NCI-H748 (cell line): ENCODE measurements around the gene AAMP.
A peak's percentile ranks its signal among the peaks of the same experiment; 100 is the strongest.
"Not testable (repeated sequence)": the region's sequence is repeated elsewhere in the genome, so short reads cannot be mapped to it uniquely, and the experiment has no call there.

Source experiments
- DNase-seq: peaks from one replicate; lab custom pipeline; 2025; ENCODE audit not compliant: unreplicated experiment; lab: John Stamatoyannopoulos, UW

AAMP gene

GRCh38 chr2:218275371-218276072 lies 5.6 kb upstream of the AAMP start:
- DNase-seq: no peak

DNA sequence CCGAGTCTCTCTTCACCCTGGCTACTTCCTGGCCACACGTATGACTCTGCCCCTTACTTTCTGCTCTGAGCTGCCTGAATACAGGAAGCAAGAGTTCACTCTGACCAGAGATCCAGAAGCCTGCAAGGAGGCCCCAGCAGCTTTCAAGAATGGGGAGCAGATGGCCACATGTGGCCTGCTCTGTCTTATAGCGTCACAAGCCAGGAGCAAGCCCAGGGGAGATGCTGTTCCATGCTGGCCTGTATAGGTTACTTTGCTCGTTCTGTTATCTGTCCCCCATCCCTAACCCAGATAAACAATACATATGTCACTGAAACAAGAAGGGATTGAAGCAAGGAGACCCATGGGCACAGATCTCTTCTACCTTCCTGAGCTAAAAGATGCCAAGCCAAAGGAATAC lies 4.6 kb upstream of the AAMP start:
- DNase-seq: no peak

- no peak for DNase-seq
Measured at GRCh38 chr2:218273908-218274249, 3.9 kb upstream of the AAMP start.

DNA sequence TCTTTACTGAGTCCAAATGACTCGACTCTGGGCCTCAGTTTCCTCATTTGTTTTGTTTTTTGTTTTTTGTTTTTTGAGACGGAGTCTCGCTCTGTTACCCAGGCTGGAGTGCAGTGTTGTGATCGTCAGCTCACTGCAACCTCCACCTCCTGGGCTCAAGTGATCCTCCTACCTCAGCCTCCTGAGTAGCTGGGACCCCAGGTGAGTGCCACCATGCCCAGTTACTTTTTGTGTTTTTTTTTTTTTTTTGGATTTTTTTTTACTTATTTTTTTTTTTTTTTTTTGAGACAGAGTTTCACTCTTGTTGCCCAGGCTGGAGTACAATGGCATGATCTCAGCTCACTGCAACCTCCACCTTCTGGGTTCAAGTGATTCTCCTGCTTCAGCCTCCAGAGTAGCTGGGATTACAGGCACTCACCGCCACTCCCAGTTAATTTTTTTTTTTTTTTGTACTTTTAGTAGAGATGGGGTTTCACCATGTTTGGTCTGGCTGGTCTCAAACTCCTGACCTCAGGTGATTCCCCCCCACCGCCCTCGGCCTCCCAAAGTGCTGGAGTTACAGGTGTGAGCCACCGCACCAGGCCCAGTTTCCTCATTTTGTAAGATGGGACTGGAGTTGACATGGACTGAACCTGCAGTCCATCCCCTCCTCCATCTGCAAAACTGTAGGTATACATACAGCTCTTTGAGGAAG lies 3.4 kb upstream of the AAMP start:
- DNase-seq: not testable (repeated sequence)

DNA sequence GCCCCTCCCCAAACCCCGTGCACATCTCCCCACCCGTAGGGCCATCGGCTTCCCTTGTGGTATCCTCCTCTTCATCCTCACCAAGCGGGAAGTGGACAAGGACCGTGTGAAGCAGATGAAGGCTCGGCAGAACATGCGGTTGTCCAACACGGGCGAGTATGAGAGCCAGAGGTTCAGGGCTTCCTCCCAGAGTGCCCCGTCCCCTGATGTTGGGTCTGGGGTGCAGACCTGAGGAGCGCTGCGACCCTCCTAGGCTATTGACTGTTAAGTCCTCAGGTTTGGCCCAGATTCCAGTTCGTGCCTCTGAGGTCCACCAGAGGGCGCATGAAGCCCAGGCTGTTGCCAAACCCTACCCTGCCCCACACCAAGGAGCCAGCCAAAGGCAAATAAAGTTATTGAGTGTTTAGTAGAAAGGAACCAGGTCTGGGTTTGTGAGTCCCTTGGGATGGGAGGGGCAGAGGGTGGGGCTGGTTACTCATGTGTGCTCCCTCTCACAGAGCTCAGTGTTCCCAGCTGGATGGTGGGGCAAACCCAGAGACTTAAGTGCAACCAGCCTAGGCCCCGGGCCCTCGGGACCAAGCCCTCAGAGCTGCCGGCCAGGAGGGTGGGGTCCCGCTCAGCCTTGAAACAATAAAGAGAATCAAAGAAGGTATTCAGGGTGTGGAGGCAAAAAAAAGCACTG lies 2.7 kb upstream of the AAMP start:
- peak; percentile 74 for DNase-seq

DNA sequence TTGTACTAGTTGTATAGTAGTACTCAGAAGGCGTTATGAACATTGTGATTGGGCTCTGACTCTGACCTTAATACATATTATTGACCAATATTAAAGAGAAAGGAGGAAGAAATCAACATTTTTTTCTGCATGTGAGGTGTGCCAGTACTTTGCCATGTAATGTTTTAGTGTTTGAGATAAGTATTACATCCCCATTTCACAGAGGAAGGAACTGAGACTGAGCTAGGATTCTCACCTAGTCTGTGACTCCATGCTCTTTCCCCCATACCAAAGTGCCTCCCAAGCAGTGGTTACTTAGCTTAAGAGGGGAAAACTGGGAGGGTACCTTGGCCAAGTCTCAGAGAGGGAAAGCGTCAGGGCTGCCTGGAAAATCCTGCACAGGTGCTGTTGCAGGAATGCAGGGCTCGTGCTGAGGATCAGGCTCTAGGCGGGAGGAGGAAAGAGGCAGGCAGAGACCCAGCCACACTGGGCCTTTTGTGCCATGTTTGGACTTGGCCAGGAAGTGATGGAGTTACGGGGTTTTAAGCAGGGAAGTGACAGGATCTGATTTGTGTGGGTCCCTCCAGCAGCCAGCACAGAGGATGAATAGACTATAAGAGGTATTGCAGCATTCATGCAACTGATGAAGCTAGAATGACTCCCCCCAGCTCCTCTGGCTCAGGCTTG lies 2.1 kb upstream of the AAMP start:
- no peak for DNase-seq

DNA sequence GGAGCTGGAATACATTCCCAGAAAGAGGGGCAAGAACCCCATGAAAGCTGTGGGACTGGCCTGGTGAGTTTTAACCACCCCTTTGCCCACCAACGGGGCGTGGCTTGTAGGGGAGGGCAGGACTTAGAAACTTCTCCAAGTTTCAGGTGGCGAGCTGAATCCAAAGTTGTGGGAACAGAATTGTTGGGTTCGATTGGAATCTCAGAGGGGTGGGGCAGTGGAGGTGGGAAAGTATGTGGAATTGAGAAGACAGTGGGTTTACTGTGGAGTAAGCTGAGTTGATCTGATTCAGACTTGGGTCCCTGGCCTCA lies 1.5 kb upstream of the AAMP start:
- DNase-seq: no peak

- DNase-seq: peak; percentile 49
Measured at GRCh38 chr2:218270721-218271486, 967 bp upstream of the AAMP start.

- DNase-seq: no peak
Measured at GRCh38 chr2:218267259-218267658, 2.7 kb downstream of the AAMP start.

DNA sequence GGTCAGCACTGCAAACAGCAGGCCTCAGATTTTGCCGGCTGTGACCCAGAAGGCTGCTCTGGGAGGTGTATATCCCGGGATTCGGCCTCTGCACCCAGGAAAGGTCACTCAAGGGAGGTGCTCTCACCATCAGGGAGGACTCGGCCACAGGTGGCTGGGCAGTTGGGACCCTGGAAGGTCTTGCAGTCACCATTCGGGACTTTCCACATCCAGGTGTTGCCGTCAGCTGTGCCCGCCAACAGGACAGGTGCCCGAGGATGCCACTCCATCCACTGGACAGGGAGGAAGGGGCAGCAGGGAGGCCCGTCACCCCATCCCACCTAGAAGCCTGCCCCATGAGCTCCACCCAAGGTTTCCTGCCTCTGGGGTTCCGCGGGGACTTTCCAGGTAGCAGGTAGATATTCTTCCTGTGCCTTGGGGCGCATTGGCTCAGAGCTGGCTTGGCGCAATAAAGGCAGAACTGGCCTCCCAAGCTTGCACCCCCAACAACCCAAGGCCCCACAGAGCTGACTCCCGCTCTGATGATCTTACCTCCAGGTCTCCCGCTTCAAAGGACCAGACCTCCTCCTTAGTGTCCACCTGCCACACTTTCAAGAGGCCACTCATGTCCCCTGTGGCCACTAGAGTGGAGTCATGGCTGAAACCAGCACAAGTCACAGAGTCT lies 3.5 kb downstream of the AAMP start:
- DNase-seq: no peak

DNA sequence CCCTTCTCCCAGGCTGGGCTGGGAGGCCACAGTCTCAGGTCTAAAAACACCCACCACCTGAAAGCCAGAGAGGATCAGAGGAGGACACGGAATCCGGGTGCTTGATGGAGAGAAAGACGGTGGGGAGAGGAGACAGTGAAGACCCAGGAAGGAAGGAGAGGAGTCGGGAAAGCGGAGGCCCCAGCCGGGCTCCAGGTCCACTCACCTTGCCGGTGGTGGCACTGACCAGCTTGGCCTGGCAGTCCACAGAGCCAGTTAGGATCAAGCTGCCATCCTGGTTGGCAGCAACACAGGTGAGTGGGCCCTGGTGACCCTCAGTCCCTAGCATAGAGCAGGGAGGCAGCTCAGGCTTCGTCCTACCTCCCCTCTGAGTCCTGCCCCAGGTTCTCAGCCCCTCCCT lies 4.3 kb downstream of the AAMP start:
- DNase-seq: no peak

- DNase-seq: no peak
Measured at GRCh38 chr2:218264773-218265561, 5.0 kb downstream of the AAMP start.

DNA sequence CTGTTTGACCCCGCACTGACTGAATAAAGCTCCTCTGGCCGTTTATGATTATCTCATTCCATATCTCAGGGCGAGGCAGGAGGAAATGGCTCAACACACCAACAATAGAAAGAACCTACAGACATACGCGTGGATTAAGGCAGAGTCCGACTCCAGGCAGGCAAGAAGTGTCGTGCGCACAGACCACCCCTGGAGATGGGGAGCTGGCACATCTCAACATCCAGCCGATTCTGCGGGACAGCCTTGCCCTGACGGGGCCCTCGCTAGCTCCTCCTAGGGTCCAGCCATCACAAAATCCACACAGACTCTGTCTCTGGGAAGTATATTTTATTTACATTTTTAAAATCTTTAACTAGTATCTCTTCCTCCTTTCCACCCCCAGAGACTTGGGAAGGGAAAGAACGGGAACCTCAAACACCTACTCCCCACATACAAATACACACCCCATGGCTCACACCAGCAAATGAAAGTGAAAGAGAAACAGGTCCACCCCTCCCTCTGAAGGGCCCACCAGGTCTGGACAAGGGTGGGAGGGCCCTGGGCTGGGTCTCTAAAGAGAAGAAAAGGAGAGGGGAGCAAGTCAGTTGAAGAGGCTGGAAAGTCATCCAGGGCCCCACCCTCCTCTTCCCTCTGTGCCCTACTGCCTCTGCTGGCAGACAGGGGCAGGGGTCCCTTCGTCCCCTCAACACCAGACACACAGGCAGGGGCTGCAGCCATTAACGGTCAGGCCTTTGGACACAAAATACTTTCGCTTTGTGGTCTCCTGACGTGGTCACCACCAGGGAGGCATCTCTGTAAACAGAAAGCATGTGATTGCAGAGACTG lies 5.9 kb downstream of the AAMP start:
- no peak for DNase-seq

GRCh38 chr2:218262631-218263586 lies 7.0 kb downstream of the AAMP start:
- no peak for DNase-seq

GRCh38 chr2:218262237-218262600 lies 7.7 kb downstream of the AAMP start:
- no peak for DNase-seq

GRCh38 chr2:218261423-218262236 lies 8.3 kb downstream of the AAMP start:
- DNase-seq: no peak

- DNase-seq: peak; percentile 14
Measured at GRCh38 chr2:218260742-218261422, 9.1 kb downstream of the AAMP start, which contains the start of gene GPBAR1. TSS of gene GPBAR1 (plus strand) at chr2:218261015. CDS start at chr2:218262725, 1,710 bp downstream.
